OCI-LY3 (cell line): ENCODE data around the gene FUOM.

ENCODE experiments used
- EZH2phosphoT487 ChIP-seq: fragments of 200-600 bp; shearing (Covaris generic); IDR thresholded peaks from 2 replicates; pipeline ENCODE4 v1.6.1; 2018; ENCODE audit warnings: antibody characterized with exemption, mixed run types, low read depth
- TF ChIP-seq, protein P1 (sequence below): fragments of 200-600, 300-600 bp; sonication (generic); IDR thresholded peaks from 2 replicates; pipeline ENCODE4 v1.5.1; 2014; ENCODE audit warnings: antibody characterized with exemption, low read length, low read depth

GRCh38 chr10:133379152-133379800 is 21.5 kb upstream of the FUOM start, which contains the start of gene PAOX:
- TF ChIP-seq, protein P1, sequence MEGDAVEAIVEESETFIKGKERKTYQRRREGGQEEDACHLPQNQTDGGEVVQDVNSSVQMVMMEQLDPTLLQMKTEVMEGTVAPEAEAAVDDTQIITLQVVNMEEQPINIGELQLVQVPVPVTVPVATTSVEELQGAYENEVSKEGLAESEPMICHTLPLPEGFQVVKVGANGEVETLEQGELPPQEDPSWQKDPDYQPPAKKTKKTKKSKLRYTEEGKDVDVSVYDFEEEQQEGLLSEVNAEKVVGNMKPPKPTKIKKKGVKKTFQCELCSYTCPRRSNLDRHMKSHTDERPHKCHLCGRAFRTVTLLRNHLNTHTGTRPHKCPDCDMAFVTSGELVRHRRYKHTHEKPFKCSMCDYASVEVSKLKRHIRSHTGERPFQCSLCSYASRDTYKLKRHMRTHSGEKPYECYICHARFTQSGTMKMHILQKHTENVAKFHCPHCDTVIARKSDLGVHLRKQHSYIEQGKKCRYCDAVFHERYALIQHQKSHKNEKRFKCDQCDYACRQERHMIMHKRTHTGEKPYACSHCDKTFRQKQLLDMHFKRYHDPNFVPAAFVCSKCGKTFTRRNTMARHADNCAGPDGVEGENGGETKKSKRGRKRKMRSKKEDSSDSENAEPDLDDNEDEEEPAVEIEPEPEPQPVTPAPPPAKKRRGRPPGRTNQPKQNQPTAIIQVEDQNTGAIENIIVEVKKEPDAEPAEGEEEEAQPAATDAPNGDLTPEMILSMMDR, result no peak
- no peak for TF ChIP-seq EZH2phosphoT487
